Activated CD4-positive, alpha-beta T cell treated with anti-CD3 and anti-CD28 coated beads, Interleukin-2, amount 10 ng/mL, durations not matched to agents 24 days and 14 days (primary cell): ENCODE data around the gene APOL2. TPM values are rescaled to one million over a fixed set of nuclear protein-coding genes. Genes with fewer than 3 reads are reported as not detected.
A peak's percentile ranks its signal among the peaks of the same experiment; 100 is the strongest.
"Not testable (repeated sequence)": the region's sequence is repeated elsewhere in the genome, so short reads cannot be mapped to it uniquely, and the experiment has no call there.

ENCODE experiments used
- DNase-seq: peaks from one replicate; pipeline ENCODE4 v3.0.0; 2022
- H3K27ac Mint-ChIP-seq: one replicate; pipeline ENCODE4 v1.8.0; 2022; ENCODE audit warnings: mild to moderate bottlenecking, mixed read lengths
- H3K27me3 Mint-ChIP-seq: one replicate; pipeline ENCODE4 v1.8.0; 2022; ENCODE audit warnings: mixed read lengths
- H3K36me3 Mint-ChIP-seq: one replicate; pipeline ENCODE4 v1.8.0; 2022; ENCODE audit warnings: low read depth, mild to moderate bottlenecking, mixed read lengths
- H3K4me1 Mint-ChIP-seq: one replicate; pipeline ENCODE4 v1.8.0; 2021; ENCODE audit warnings: mixed read lengths
- H3K4me3 Mint-ChIP-seq: one replicate; pipeline ENCODE4 v1.8.0; 2022; ENCODE audit warnings: mild to moderate bottlenecking, moderate library complexity, mixed read lengths
- H3K9me3 Mint-ChIP-seq: one replicate; pipeline ENCODE4 v1.8.0; 2021; ENCODE audit warnings: mixed read lengths
- intact Hi-C: fragments of 100-400 bp; cut with micrococcal nuclease; formaldehyde crosslinking; loops from one replicate; pipeline ENCODE4 v1.15.1; 2023
- total RNA-seq: library from RNA; stranded (reverse); gene quantifications from 2 replicates; pipeline ENCODE4 v1.2.3, GENCODE V29; 2022

Gene APOL2
- total RNA-seq, 1 donor from 2014 or later: 58.6 TPM

- H3K9me3 Mint-ChIP-seq, DNase-seq: not testable (repeated sequence)
These were observed 9.7 kb downstream of the APOL2 start for GRCh38 chr22:36229649-36230048.

GRCh38 chr22:36228944-36229343 lies 10.4 kb downstream of the APOL2 start:
- H3K9me3 Mint-ChIP-seq: no peaks in the 10 kb centered on the region
- no peak for DNase-seq
- peaks cover 7% of the 10 kb centered on the region for H3K4me1 Mint-ChIP-seq
- H3K27me3 Mint-ChIP-seq: no peaks in the 10 kb centered on the region
- H3K4me3 Mint-ChIP-seq: no peak overlapping the region
- H3K27ac Mint-ChIP-seq: no peak overlapping the region
- intact Hi-C loops: no loop called here
- peaks cover 71% of the 10 kb centered on the region for H3K36me3 Mint-ChIP-seq

More at GRCh38 chr22:36229649-36230048, 9.7 kb downstream of the APOL2 start:
- H3K27ac Mint-ChIP-seq, H3K4me3 Mint-ChIP-seq, intact Hi-C loops, H3K27me3 Mint-ChIP-seq: not testable (repeated sequence)
- H3K36me3 Mint-ChIP-seq: peaks cover 74% of the 10 kb centered on the region
- peaks cover 14% of the 10 kb centered on the region for H3K4me1 Mint-ChIP-seq

- DNase-seq, intact Hi-C loops, H3K27ac Mint-ChIP-seq, H3K4me3 Mint-ChIP-seq, H3K9me3 Mint-ChIP-seq, H3K27me3 Mint-ChIP-seq, H3K4me1 Mint-ChIP-seq: not testable (repeated sequence)
- peaks cover 67% of the 10 kb centered on the region for H3K36me3 Mint-ChIP-seq
These were observed 11.0 kb downstream of the APOL2 start for GRCh38 chr22:36228369-36228768.

- H3K9me3 Mint-ChIP-seq: no peaks in the 10 kb centered on the region
- H3K4me1 Mint-ChIP-seq: peaks cover 4% of the 10 kb centered on the region
- no peaks in the 10 kb centered on the region for H3K27me3 Mint-ChIP-seq
- no peak overlapping the region for H3K4me3 Mint-ChIP-seq
- peaks cover 61% of the 10 kb centered on the region for H3K36me3 Mint-ChIP-seq
- no peak overlapping the region for H3K27ac Mint-ChIP-seq
- intact Hi-C loops: no loop called here
- DNase-seq: no peak
These were observed 11.5 kb downstream of the APOL2 start for GRCh38 chr22:36227806-36228205.

- intact Hi-C loops: no loop called here
- H3K36me3 Mint-ChIP-seq: peaks cover 57% of the 10 kb centered on the region
- H3K4me1 Mint-ChIP-seq: peaks cover 4% of the 10 kb centered on the region
- no peaks in the 10 kb centered on the region for H3K9me3 Mint-ChIP-seq
- H3K27ac Mint-ChIP-seq: no peak overlapping the region
- H3K4me3 Mint-ChIP-seq: no peak overlapping the region
- H3K27me3 Mint-ChIP-seq: no peaks in the 10 kb centered on the region
- DNase-seq: no peak
These were observed 11.9 kb downstream of the APOL2 start for GRCh38 chr22:36227396-36227795.

GRCh38 chr22:36226189-36226588 lies 13.1 kb downstream of the APOL2 start:
- Mint-ChIP-seq H3K27me3 (no peaks in the 10 kb centered on the region), H3K9me3 (no peaks in the 10 kb centered on the region), H3K4me3 (no peak overlapping the region), H3K36me3 (peaks cover 48% of the 10 kb centered on the region), H3K27ac (no peak overlapping the region), H3K4me1 (peaks cover 8% of the 10 kb centered on the region)
- intact Hi-C loops: no loop called here
- DNase-seq: no peak

GRCh38 chr22:36225333-36225922 lies 13.9 kb downstream of the APOL2 start:
- Mint-ChIP-seq H3K36me3 (peaks cover 40% of the 10 kb centered on the region), H3K4me1 (peaks cover 8% of the 10 kb centered on the region)

GRCh38 chr22:36224245-36224644 lies 15.1 kb downstream of the APOL2 start:
- Mint-ChIP-seq H3K36me3 (peaks cover 31% of the 10 kb centered on the region), H3K27me3 (peaks cover 7% of the 10 kb centered on the region), H3K4me1 (peaks cover 7% of the 10 kb centered on the region), H3K9me3 (no peaks in the 10 kb centered on the region), H3K27ac (no peak overlapping the region), H3K4me3 (no peak overlapping the region)
- intact Hi-C loops: no loop called here
- DNase-seq: no peak

More at GRCh38 chr22:36225333-36225922, 13.9 kb downstream of the APOL2 start:
- no peaks in the 10 kb centered on the region for H3K9me3 Mint-ChIP-seq
- peaks cover 2% of the 10 kb centered on the region for H3K27me3 Mint-ChIP-seq
- intact Hi-C loops: no loop called here
- no peak overlapping the region for H3K4me3 Mint-ChIP-seq
- DNase-seq: no peak
- no peak overlapping the region for H3K27ac Mint-ChIP-seq

- intact Hi-C loops: no loop called here
- Mint-ChIP-seq H3K27ac (no peak overlapping the region), H3K4me3 (no peak overlapping the region), H3K27me3 (peaks cover 13% of the 10 kb centered on the region), H3K36me3 (peaks cover 24% of the 10 kb centered on the region), H3K9me3 (no peaks in the 10 kb centered on the region), H3K4me1 (peaks cover 7% of the 10 kb centered on the region)
- no peak for DNase-seq
These were observed 15.8 kb downstream of the APOL2 start for GRCh38 chr22:36223504-36223903.

- Mint-ChIP-seq H3K9me3 (no peaks in the 10 kb centered on the region), H3K27ac (no peak overlapping the region), H3K27me3 (peaks cover 19% of the 10 kb centered on the region), H3K4me3 (no peak overlapping the region), H3K4me1 (peaks cover 7% of the 10 kb centered on the region), H3K36me3 (peaks cover 21% of the 10 kb centered on the region)
- no peak for DNase-seq
- intact Hi-C loops: no loop called here
These were observed 16.4 kb downstream of the APOL2 start for GRCh38 chr22:36222887-36223450.

GRCh38 chr22:36221799-36222751 lies 17.3 kb downstream of the APOL2 start:
- H3K4me3 Mint-ChIP-seq: no peak overlapping the region
- peaks cover 25% of the 10 kb centered on the region for H3K27me3 Mint-ChIP-seq
- intact Hi-C loops: no loop called here
- H3K9me3 Mint-ChIP-seq: no peaks in the 10 kb centered on the region
- H3K36me3 Mint-ChIP-seq: peaks cover 15% of the 10 kb centered on the region
- no peak overlapping the region for H3K27ac Mint-ChIP-seq
- DNase-seq: peak; percentile 84
- H3K4me1 Mint-ChIP-seq: peaks cover 7% of the 10 kb centered on the region

GRCh38 chr22:36220451-36220921 lies 18.8 kb downstream of the APOL2 start:
- peaks cover 7% of the 10 kb centered on the region for H3K4me1 Mint-ChIP-seq
- DNase-seq: no peak
- intact Hi-C loops: no loop called here
- H3K4me3 Mint-ChIP-seq: no peak overlapping the region
- H3K27me3 Mint-ChIP-seq: peaks cover 37% of the 10 kb centered on the region
- H3K27ac Mint-ChIP-seq: no peak overlapping the region
- no peaks in the 10 kb centered on the region for H3K9me3 Mint-ChIP-seq
- H3K36me3 Mint-ChIP-seq: peaks cover 6% of the 10 kb centered on the region

GRCh38 chr22:36218648-36219193 lies 20.6 kb downstream of the APOL2 start:
- Mint-ChIP-seq H3K9me3 (no peaks in the 10 kb centered on the region), H3K4me3 (no peak overlapping the region), H3K36me3 (no peaks in the 10 kb centered on the region), H3K27ac (no peak overlapping the region), H3K27me3 (peaks cover 48% of the 10 kb centered on the region), H3K4me1 (peaks cover 7% of the 10 kb centered on the region)
- intact Hi-C loops: no loop called here
- DNase-seq: no peak

- no peak overlapping the region for H3K27ac Mint-ChIP-seq
- no peak overlapping the region for H3K4me3 Mint-ChIP-seq
- no peaks in the 10 kb centered on the region for H3K36me3 Mint-ChIP-seq
- H3K9me3 Mint-ChIP-seq: no peaks in the 10 kb centered on the region
- no peak for DNase-seq
- H3K27me3 Mint-ChIP-seq: peaks cover 69% of the 10 kb centered on the region
- intact Hi-C loops: no loop called here
- peaks cover 3% of the 10 kb centered on the region for H3K4me1 Mint-ChIP-seq
These were observed 23.3 kb downstream of the APOL2 start for GRCh38 chr22:36215981-36216380.
